HG03103 (cell line): ENCODE results near the gene LYRM2.
"Not testable (repeated sequence)": the region's sequence is repeated elsewhere in the genome, so short reads cannot be mapped to it uniquely, and the experiment has no call there.

Experiments used
- ATAC-seq: cut with Tn5 transposase; IDR thresholded peaks from one replicate; pipeline ENCODE4 v1.9.1; 2021; ENCODE audit warnings: low read depth; ENCODE audit not compliant: unreplicated experiment

LYRM2 gene

GRCh38 chr6:89650579-89650978 lies 12.0 kb upstream of the LYRM2 start:
- no peak for ATAC-seq

- ATAC-seq = no peak
Observed at GRCh38 chr6:89649682-89650081, 11.1 kb upstream of the LYRM2 start.

GRCh38 chr6:89644864-89645263 lies 6.3 kb upstream of the LYRM2 start:
- ATAC-seq = no peak

- no peak for ATAC-seq
Observed at GRCh38 chr6:89643406-89643805, 4.9 kb upstream of the LYRM2 start.

- no peak for ATAC-seq
Observed at GRCh38 chr6:89642956-89643355, 4.4 kb upstream of the LYRM2 start.

- not testable (repeated sequence) for ATAC-seq
Observed at GRCh38 chr6:89641581-89641980, 3.0 kb upstream of the LYRM2 start.

GRCh38 chr6:89640804-89641203 lies 2.3 kb upstream of the LYRM2 start:
- ATAC-seq = no peak

GRCh38 chr6:89637960-89638319 lies 607 bp downstream of the LYRM2 start:
- ATAC-seq = no peak

- not testable (repeated sequence) for ATAC-seq
Observed at GRCh38 chr6:89636412-89636811, 2.1 kb downstream of the LYRM2 start.

GRCh38 chr6:89630488-89630887 lies 8.1 kb downstream of the LYRM2 start:
- no peak for ATAC-seq

- no peak for ATAC-seq
Observed at GRCh38 chr6:89623749-89624148, 14.8 kb downstream of the LYRM2 start.

- no peak for ATAC-seq
Observed at GRCh38 chr6:89619567-89619966, 19.0 kb downstream of the LYRM2 start.

- no peak for ATAC-seq
Observed at GRCh38 chr6:89618026-89618425, 20.5 kb downstream of the LYRM2 start.

- no peak for ATAC-seq
Observed at GRCh38 chr6:89616531-89616930, 22.0 kb downstream of the LYRM2 start.

GRCh38 chr6:89615882-89616281 lies 22.7 kb downstream of the LYRM2 start:
- ATAC-seq = no peak

- no peak for ATAC-seq
Observed at GRCh38 chr6:89613790-89614189, 24.8 kb downstream of the LYRM2 start.

- ATAC-seq = no peak
Observed at GRCh38 chr6:89612121-89612520, 26.4 kb downstream of the LYRM2 start.

GRCh38 chr6:89611666-89612065 lies 26.9 kb downstream of the LYRM2 start:
- ATAC-seq = no peak

GRCh38 chr6:89610149-89610642 lies 28.4 kb downstream of the LYRM2 start:
- ATAC-seq = peak; percentile 68

- ATAC-seq = no peak
Observed at GRCh38 chr6:89605861-89606260, 32.7 kb downstream of the LYRM2 start.

- ATAC-seq = no peak
Observed at GRCh38 chr6:89604653-89605052, 33.9 kb downstream of the LYRM2 start.

- ATAC-seq = no peak
Observed at GRCh38 chr6:89602166-89602565, 36.4 kb downstream of the LYRM2 start.

- ATAC-seq = no peak
Observed at GRCh38 chr6:89599727-89600126, 38.8 kb downstream of the LYRM2 start.
